HT-29 (cell line): ENCODE measurements around the gene ZNF892. TPM values are rescaled to one million over a fixed set of nuclear protein-coding genes. Genes with fewer than 3 reads are reported as not detected.
"Not testable (repeated sequence)": the region's sequence is repeated elsewhere in the genome, so short reads cannot be mapped to it uniquely, and the experiment has no call there.

Source experiments
- DNase-seq: peaks from one replicate; pipeline ENCODE4 v3.0.0-alpha.2; 2015; ENCODE audit warnings: low spot score
- total RNA-seq: library from RNA; depleted of rRNA; stranded (reverse); fragments of >200 nt; shearing (Covaris generic); gene quantifications from 2 replicates; pipeline ENCODE4 v1.2.3, GENCODE V29; 2014; rRNA removed

The ZNF892 gene
- total RNA-seq, 1 experiment from 2014 or later = not detected

DNA sequence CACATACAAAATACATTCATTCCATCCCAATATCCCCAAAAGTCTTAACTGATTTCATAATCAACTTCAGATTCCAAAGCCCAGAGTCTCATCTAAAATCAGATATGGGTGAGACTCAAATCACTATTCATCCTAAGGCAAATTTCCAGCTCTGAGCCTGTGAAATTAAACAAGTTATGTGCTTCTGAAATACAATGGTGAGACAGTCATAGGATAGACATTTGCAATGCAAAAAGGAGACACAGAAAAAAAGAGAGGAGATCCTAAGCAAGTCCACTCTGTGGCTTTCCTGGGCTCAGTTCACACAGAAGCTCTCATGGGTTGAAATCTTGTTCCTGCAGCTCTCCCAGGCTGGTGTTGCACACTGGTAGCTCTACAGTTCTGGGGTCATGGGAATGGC, 18.3 kb downstream of the ZNF892 start:
- DNase-seq = no peak

DNA sequence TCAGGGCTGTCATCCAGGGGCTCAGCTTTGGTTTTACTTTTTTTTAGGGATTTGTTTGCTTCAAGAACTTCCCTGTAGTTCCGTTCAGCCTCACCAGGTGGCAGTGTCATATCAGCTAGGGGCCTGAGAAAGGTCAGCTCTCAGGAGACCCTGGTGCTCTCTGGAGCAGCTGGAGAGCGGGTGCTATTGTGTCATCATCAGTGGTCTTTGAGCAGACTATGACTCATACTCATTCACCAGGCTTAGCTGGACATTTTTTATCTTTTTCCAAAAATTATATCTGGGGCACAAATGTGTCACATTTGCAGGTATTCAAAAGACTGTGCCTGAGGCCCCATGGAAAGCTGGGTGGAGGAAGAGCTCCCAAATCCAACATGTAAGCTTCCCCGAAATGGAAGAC, 24.4 kb downstream of the ZNF892 start:
- DNase-seq = peak; percentile 82

DNA sequence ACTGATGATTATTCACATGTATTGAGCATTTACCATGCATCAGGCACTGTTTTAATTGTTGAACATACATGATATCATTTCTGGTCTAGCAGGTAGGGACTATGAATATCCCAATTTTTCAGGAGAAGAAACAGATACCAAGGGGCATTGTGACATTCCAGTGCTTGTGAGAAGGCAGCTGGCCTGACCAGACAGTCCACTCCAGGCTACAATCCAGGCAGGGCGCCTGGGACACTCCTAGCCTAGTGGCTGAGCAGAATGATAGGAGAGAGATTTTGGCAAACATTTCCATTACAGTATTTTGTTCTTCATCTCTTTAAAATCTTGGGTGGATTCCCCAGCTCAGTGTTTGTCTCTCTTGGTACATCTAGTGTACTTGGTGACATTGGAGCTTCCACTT, 24.9 kb downstream of the ZNF892 start:
- DNase-seq = no peak

DNA sequence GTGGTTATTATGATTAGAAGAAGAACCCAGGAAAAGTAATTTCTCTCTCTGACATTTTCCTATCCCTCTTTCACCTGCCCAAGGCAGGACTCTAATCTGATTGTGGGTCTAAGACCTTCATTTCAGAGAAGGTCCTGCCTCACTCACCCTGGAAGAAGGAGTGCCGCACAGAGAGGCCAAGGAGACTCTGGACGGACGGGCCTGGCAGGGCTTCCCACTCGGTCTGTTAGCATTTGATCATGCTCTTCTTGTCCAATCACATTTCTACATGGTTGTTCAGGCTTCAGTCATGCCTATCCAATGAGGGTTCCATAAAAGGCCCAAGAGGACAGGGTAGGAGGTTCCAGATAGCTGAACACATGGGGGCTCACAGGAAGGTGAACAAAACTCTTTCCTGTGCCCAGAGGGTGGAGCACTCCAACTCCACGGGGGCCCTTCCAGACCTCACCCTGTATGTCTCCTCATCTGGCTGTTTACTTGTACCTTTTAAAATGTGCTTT, 27.0 kb downstream of the ZNF892 start:
- no peak for DNase-seq

DNA sequence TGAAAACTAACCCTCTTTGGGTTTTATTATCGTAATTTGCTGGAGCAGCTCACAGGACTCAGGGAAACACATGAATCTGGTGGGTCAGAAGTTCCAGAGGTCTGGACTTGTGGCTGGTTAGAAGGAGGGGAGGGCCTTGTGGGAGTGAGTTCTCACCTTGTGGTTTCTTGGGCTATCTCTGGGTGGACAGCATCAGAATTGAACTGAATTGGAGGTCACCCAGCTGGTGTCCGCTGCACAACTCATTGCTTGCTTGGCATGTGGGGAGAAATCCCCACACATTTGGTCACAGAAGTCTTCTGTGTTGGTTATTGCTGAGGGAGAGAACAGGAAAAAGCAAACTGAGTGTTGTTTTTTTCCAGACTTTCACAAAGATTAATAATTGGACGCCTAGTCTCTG, 27.5 kb downstream of the ZNF892 start:
- DNase-seq = no peak

DNA sequence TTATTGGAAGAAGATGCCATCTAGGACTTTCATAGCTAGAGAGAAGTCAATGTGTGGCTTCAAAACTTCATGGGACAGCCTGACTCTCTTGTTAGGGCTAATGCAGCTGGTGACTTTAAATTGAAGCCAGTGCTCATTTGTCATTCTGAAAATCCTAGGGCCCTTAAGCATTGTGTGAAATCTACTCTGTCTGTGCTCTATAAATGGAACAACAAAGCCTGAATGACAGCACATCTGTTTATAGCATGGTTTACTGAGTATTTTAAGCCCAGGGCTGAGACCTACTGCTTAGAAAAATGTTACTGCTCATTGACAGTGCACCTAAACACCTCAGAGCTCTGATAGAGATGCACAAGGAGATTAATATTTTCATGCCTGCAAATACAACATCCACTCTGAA, 30.8 kb downstream of the ZNF892 start:
- no peak for DNase-seq

DNA sequence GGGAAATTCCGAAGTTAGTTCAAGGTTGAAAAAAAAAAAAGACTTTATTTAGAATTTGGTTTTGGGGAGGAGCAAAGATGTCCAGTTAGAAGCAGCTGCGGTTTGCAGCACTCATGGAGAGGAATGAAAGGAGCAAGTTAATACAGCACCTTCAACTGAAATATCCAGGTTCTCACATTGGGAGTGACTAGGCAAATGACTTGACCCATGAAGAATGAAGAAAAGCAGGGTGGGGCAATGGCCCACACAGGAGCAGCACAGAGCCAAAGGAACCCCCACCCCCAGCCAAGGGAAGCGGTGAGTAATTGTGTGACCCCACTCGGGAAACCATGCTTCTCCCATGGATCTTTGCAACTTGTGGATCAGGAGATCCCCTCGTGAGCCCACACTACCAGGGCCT, 32.8 kb downstream of the ZNF892 start:
- no peak for DNase-seq

DNA sequence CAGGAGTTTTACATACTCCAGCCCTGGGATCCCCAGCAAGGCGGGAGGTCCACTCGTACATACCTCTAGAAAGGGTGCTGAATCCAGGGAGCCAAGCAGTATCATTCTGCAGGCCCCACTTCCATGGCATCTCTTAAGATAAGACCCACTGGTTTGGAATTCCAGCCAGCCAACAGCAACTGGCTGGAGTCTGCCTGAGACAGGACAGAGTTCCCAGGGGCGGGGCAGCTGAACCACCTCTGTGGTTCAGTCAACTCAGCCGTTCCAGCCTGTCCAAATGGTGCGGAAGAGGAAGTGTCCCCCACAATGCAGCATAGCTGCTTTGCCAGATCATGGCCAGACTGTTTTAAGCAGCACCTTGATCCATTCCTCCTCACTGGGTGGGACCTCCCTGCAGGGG, 33.2 kb downstream of the ZNF892 start:
- no peak for DNase-seq

DNA sequence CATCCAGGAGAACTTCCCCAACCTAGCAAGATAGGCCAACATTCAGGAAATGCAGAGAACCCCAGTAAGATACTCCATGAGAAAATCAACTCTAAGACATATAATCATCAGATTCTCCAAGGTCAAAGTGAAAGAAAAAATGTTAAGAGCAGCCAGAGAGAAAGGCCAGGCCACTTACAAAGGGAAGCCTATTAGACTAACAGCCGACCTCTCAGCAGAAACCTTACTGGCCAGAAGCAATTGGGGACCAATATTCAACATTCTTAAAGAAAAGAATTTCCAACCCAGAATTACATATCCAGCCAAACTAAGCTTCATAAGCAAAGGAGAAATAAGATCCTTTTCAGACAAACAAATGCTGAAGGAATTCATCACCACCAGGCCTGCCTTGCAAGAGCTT, 34.8 kb downstream of the ZNF892 start:
- not testable (repeated sequence) for DNase-seq

Other genes with a start within 250 kb of the ZNF892 start
- gene MAL, start 181.8 kb upstream of the ZNF892 start, total RNA-seq = not detected in 2 replicates
- gene MRPS5, start 85.7 kb upstream of the ZNF892 start, total RNA-seq = 103 and 109 TPM in 2 replicates
- 5.4 and 5.6 TPM in 2 replicates for gene ZNF514, start 47.7 kb upstream of the ZNF892 start, total RNA-seq
- 0.69 and 0.70 TPM in 2 replicates for gene ZNF2, start 41.7 kb upstream of the ZNF892 start, total RNA-seq
- gene PROM2, start 66.9 kb downstream of the ZNF892 start, total RNA-seq = 72.2 and 75.5 TPM in 2 replicates
- 0.74 and 1.1 TPM in 2 replicates for gene KCNIP3, start 89.8 kb downstream of the ZNF892 start, total RNA-seq
- gene FAHD2A, start 195.2 kb downstream of the ZNF892 start, total RNA-seq = 20.8 and 26.2 TPM in 2 replicates